Transverse colon (tissue), 4 donors: ENCODE measurements around the gene SHC2. TPM values are rescaled to one million over a fixed set of nuclear protein-coding genes. Genes with fewer than 3 reads are reported as not detected.

ENCODE experiments used
- DNase-seq: peaks from one replicate; pipeline ENCODE4 v3.0.0-alpha.2; 2019
- H3K27ac ChIP-seq, 4 donors: fragments of 200-600 bp; sonication (generic); 2 replicates each; pipeline ENCODE4 v1.5.1; 2016 to 2018; ENCODE audit warnings: inconsistent platforms in 4 of 4
- H3K27me3 ChIP-seq: fragments of 200-600 bp; sonication (generic); 2 replicates; pipeline ENCODE4 v1.5.1; 2017; ENCODE audit warnings: inconsistent platforms
- H3K36me3 ChIP-seq, 4 donors: fragments of 200-600 bp; sonication (generic); 2 replicates each; pipeline ENCODE4 v1.5.1; 2017 to 2019; ENCODE audit warnings: inconsistent platforms in 4 of 4
- H3K4me1 ChIP-seq, 4 donors: fragments of 200-600 bp; sonication (generic); 2 replicates each; pipeline ENCODE4 v1.5.1; 2017 to 2020; ENCODE audit warnings: inconsistent platforms in 4 of 4
- H3K4me3 ChIP-seq, 4 donors: fragments of 200-600 bp; sonication (generic); 1 replicate in 1 of 4; 2 replicates in 3 of 4; pipeline versions ENCODE4 v1.5.1 to v1.6.1; 2017 to 2019; ENCODE audit warnings: inconsistent platforms in 4 of 4
- H3K9me3 ChIP-seq, 2 donors: fragments of 200-600 bp; sonication (generic); 2 replicates each; pipeline ENCODE4 v1.5.1; 2017 to 2019; ENCODE audit warnings: inconsistent platforms in 2 of 2
- CTCF ChIP-seq, 5 experiments: fragments of 200-600 bp in 3 of 5; fragments of 450-650 bp in 2 of 5; sonication (generic) in 3 of 5; IDR thresholded peaks; 1 replicate in 2 of 5; 2 replicates in 3 of 5; pipeline ENCODE4 v1.5.1; 2016 to 2017; ENCODE audit warnings: antibody characterized with exemption in 5 of 5, inconsistent platforms in 3 of 5, mild to moderate bottlenecking in 2 of 5, moderate library complexity in 1 of 5
- EP300 ChIP-seq: sonication (generic); formaldehyde crosslinking; IDR thresholded peaks from one replicate; pipeline ENCODE4 v1.6.1; 2017; ENCODE audit warnings: antibody characterized with exemption, low read depth
- POLR2A ChIP-seq: fragments of 450-650 bp; IDR thresholded peaks from one replicate; pipeline ENCODE4 v1.6.1; 2016; ENCODE audit warnings: antibody characterized with exemption, mild to moderate bottlenecking, moderate library complexity
- POLR2AphosphoS5 ChIP-seq, 3 donors: sonication (generic); formaldehyde crosslinking; IDR thresholded peaks; one replicate each; pipeline ENCODE4 v1.6.1; 2016; ENCODE audit warnings: antibody characterized with exemption in 3 of 3
- WGBS, 2 donors: methylation state at CpG; one replicate each; pipeline ENCODE4 v1.1.5; 2018; ENCODE audit warnings: low coverage in 1 of 2; 5-methylcytosine and 5-hydroxymethylcytosine counted together
- in situ Hi-C, 4 donors: fragments of 200-750 bp; cut with MboI; loops; one replicate each; pipeline versions ENCODE4 v1.15.0 to v1.15.1; 2017; ENCODE audit warnings: low sequenced_read_pairs in 3 of 4, low pct_ligation_motif_present in 1 of 4, low pct_unique_long_range_greater_than_20kb in 1 of 4
- intact Hi-C: fragments of 100-400 bp; cut with DNase I; formaldehyde crosslinking; loops from one replicate; pipeline ENCODE4 v1.15.1; 2023; ENCODE audit warnings: low total_unique reads
- total RNA-seq, 4 donors: library from RNA; depleted of rRNA; stranded (reverse); fragments of >200 nt; gene quantifications; one replicate each; pipeline ENCODE4 v1.1.0, GENCODE V29; 2016

The SHC2 gene
- total RNA-seq, 4 donors from 2014 or later, result 6.3 to 30.3 (median 11.1) TPM

- Histone ChIP-seq H3K9me3 (no peaks in the 10 kb centered on the region), H3K4me1 (no peaks in the 10 kb centered on the region), H3K27ac (no peak overlapping the region), H3K4me3 (no peak overlapping the region), H3K36me3 (no peaks in the 10 kb centered on the region), H3K27me3 (peaks cover 32% of the 10 kb centered on the region)
- whole genome bisulfite sequencing, 2 donors, result 81 to 84% methylated on average over 6 to 43 of the region's 43 CpGs
- in situ Hi-C loops (no loop called here), intact Hi-C loops (loop anchor here (10.0 kb wide), 1 partner anchor 109 kb away; no protein-coding TSS in a partner anchor)
- TF ChIP-seq POLR2A (no peak), CTCF (IDR thresholded peaks at IDR 0.05) (no peak)
- no peak for DNase-seq
Observed at GRCh38 chr19:375395-376110, 85.3 kb downstream of the SHC2 start.

DNA sequence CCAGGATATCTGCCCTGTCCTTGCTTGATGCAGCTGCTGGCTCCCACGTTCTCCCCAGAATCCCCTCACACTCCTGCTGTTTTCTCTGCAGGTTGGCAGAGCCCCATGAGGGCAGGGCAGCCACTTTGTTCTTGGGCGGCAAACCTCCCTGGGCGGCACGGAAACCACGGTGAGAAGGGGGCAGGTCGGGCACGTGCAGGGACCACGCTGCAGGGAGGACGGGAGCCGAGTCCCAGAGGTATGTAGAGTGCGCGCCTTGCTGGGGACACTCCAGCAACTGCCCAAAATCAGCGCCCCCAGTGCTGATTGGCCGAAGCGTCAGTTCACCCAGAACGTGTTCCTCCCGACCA lies 86.0 kb downstream of the SHC2 start:
- TF ChIP-seq POLR2AphosphoS5 (IDR thresholded peaks at IDR 0.05) (no peak), EP300 (no peak), CTCF (IDR thresholded peaks at IDR 0.05) (no peak), POLR2A (no peak)
- no peak for DNase-seq
- H3K27ac ChIP-seq, result no peak overlapping the region
- intact Hi-C loops, result loop anchor here (10.0 kb wide), 1 partner anchor 110 kb away; no protein-coding TSS in a partner anchor
- H3K4me1 ChIP-seq, result no peaks in the 10 kb centered on the region
- no peak overlapping the region for H3K4me3 ChIP-seq
- in situ Hi-C loops, result no loop called here
- WGBS, 2 donors, result 76 to 77% methylated on average over 3 to 17 of the region's 17 CpGs
- H3K9me3 ChIP-seq, result no peaks in the 10 kb centered on the region
- H3K27me3 ChIP-seq, result peaks cover 32% of the 10 kb centered on the region
- H3K36me3 ChIP-seq, result no peaks in the 10 kb centered on the region

DNA sequence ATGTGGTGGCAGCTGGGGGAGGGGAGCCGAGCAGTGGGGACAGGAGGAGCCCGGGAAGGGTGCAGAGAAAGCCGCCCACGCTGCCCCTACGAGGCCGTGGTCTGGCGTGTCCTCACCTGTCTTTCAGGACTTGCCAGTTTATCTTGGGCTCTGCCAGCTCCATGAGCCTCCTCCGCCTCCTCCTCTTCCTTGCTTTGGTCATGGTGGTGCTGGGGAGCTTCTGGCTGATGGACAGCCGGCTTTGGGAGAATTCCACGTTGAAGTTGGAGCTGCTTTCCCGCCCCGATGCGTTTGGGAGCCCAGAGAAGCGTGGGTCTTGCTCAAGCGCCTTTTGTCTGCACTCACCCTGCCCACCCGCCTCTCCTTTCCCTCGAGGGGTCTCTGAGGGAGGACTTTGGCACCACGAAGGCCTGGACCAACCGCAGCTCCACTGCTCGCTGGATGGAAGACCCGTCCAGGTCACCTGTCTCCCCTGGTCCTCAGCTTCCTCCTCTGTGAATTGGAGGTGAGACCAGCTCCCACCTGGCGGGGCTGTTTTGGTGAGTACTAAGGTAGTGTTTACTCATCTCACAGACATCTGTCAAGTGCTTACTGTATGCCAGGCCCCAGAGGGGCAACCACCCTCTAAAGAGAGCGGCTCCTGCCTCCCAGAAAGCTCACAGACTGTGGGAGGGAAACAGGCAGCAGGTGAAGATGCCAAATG lies 86.5 kb downstream of the SHC2 start:
- Histone ChIP-seq H3K4me1 (no peaks in the 10 kb centered on the region), H3K9me3 (no peaks in the 10 kb centered on the region), H3K36me3 (no peaks in the 10 kb centered on the region), H3K4me3 (no peak overlapping the region), H3K27ac (no peak overlapping the region), H3K27me3 (peaks cover 32% of the 10 kb centered on the region)
- intact Hi-C loops, result loop anchor here (10.0 kb wide), 1 partner anchor 110 kb away; no protein-coding TSS in a partner anchor
- in situ Hi-C loops, result no loop called here
- no peak for TF ChIP-seq EP300
- no peak for TF ChIP-seq POLR2AphosphoS5 (IDR thresholded peaks at IDR 0.05)
- no peak for TF ChIP-seq POLR2A
- no peak for TF ChIP-seq CTCF (IDR thresholded peaks at IDR 0.05)
- no peak for DNase-seq
- 64 to 71% methylated on average over 1 to 23 of the region's 23 CpGs for WGBS, 2 donors

GRCh38 chr19:373391-374182 lies 87.2 kb downstream of the SHC2 start:
- Histone ChIP-seq H3K27me3 (peaks cover 32% of the 10 kb centered on the region), H3K4me1 (no peaks in the 10 kb centered on the region), H3K4me3 (no peak overlapping the region), H3K9me3 (no peaks in the 10 kb centered on the region), H3K27ac (no peak overlapping the region), H3K36me3 (no peaks in the 10 kb centered on the region)
- no peak for TF ChIP-seq POLR2AphosphoS5 (IDR thresholded peaks at IDR 0.05)
- TF ChIP-seq POLR2A, result no peak
- no peak for TF ChIP-seq CTCF (IDR thresholded peaks at IDR 0.05)
- TF ChIP-seq EP300, result no peak
- intact Hi-C loops (loop anchor here (10.0 kb wide), 1 partner anchor 111 kb away; no protein-coding TSS in a partner anchor), in situ Hi-C loops (no loop called here)
- WGBS, 2 donors, result 79% methylated on average over 24 of the region's 24 CpGs; no CpG with 5 or more reads in 1 of the 2 donors
- DNase-seq, result no peak
